HG03280 (cell line): ENCODE measurements around the gene KCNAB2.

ENCODE experiments used
- ATAC-seq: cut with Tn5 transposase; IDR thresholded peaks from one replicate; pipeline ENCODE4 v1.9.1; 2021; ENCODE audit warnings: mild to moderate bottlenecking, moderate library complexity; ENCODE audit not compliant: unreplicated experiment

Gene KCNAB2

DNA sequence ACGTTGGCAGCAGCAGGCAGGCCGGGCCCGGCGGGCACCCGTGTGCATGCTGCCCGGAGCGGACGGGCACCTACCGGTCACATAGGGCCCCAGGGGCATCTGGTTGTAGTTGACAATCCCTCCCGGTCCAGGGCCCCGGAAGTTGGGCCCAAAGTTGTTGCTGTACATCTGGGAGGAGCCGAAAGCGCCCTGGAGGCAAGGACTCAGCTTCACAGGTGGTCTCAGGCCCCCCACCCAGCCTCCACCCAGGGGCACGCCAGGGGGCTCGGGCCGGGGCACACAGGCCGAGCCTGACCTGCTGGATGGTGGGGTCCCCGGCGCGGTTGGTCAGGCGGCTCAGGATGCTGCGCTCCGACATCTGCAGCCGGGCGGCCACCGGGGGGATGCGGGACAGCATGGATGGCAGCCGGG, 60.6 kb downstream of the KCNAB2 start:
- no peak for ATAC-seq

DNA sequence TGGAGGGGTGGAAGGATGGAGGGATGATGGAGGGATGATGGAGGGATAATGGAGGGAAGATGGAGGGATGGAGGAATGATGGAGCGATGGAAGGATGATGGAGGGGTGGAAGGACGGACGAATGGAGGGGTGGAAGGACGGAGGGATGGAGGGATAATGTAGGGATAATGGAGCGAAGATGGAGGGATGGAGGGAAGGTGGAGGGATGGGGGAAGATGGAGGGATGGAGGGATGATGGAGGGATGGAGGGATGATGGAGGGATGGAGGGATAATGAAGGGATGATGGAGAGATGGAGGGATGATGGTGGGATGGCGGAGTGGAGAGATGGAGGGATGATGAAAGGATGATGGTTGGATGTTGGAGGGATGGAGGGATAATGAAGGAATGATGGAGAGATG, 61.3 kb downstream of the KCNAB2 start:
- ATAC-seq = no peak

GRCh38 chr1:6107409-6108356, 62.0 kb downstream of the KCNAB2 start:
- no peak for ATAC-seq

GRCh38 chr1:6108476-6108875, 62.8 kb downstream of the KCNAB2 start:
- no peak for ATAC-seq

DNA sequence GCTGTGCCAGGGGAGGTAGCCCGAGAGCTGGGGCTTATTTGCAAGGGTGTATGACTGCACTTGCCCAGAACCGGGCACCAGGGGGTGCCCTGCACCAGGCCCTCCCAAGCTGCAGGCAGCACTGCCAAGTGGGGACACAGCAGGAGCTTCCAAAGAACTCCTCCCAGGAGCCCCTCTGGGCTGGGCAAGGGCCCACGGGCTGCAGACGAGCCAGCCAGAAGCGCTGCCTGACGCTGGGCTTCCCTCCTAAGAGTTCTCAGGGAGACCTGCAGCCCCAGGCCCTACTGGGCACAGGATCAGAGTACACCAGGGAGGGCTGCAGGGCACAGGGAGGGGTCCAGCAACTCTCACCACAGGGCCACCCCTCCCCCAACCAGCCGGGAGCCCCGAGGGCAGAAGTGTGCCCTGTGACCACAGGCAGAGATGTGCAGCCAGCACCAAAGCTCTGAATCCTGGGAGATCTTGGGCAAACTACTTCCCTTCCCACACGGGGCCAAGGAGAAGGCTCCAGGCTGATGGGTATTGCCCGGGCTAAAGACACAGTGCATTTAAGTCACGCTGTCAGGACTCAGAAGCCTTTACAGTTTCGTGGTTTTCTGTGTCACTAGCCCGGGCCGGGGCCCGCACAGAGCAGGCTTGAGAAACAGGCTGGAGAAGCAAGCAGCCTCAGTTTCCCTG, 63.4 kb downstream of the KCNAB2 start:
- ATAC-seq = no peak

DNA sequence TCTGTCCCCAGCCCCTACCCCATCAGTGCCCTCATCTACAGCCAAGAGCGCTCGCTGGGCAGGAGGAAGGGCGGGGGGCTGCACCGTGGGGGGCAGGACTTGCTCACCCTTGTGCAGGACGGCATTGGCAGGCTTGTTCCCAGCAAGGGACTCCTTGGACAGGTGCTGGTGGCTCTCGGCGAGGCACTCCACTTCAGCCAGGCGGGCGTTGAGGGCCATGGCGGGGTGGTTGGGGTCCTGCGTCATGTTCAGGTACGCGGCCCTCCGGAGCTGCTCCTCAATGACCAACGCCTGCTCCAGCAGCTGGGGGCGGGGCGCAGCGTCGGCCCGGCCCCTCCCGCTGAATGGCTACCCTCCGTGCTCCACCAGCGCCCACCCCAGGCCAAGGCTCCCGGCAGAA, 64.0 kb downstream of the KCNAB2 start:
- ATAC-seq = no peak

DNA sequence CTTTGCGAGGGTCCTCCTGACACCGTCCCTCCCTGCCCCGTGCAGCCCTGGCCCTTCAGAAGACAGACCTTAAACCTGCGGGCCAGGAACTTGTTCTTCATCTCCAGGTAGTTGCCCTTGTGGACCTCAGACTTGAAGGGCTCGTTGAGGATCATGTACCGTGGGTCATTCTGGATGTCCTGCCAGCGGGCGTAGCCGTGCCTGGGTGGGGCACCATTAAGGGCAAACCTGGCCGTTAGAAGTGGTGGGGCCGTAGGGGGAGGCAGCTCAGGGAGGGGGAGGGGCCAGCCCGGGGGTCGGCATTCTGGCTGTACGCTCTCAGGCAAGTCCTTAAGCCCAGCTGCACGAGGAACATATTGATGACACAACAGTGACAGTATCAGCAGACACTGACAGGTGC, 64.6 kb downstream of the KCNAB2 start:
- no peak for ATAC-seq

DNA sequence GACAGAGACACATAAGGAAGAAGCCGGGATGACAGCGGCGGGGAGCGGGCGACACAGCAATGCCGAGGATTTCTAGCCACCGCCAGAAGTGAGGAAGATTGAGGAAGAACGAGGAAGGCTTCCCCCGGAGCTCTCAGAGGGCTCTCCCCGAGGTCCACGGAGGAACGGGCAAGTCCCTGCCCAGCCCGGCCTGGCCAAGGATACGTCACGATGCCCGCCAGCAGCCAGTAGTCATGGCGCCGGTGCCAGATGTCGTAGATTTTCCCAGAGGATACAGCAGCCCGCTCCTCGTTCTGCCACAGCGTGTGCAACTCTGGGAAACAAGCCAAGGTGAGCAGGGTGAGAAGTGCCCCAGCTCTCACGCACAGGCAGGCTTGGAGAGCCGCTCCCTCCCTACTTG, 65.9 kb downstream of the KCNAB2 start:
- ATAC-seq = no peak

DNA sequence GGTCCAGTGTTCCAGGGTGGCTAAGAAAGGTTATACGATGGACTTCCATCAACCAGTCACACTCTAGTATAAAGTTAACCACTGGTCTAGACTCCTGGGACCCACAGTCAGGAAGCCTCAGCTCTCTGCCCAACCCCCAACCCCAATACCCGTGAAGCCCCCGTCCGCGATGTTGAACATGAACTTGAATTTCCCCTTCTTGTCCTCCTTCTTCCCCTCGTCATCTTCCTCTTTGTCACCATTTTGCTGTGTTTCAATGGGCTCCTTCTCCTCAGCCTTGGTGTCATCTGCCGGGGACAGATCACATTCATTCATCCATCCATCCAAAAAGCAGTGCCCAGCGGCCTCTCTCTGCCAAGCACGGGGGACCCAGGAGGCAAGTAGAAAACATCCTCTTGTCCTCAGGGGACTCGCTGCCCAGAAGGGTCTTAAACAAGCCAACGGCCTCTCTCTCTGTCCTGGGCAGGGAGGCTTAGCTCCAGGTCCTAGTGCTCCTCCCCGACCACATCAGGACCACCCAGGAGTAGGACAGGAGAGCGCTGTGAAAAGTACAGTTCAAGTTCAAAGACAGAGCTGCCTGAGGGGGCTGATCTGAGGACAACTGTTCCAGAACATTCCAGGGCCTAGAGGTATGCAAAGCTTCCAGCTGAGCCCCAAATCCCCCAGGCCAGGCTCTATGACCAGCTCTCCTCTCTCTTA, 66.5 kb downstream of the KCNAB2 start:
- no peak for ATAC-seq

GRCh38 chr1:6112690-6113005, 67.0 kb downstream of the KCNAB2 start:
- no peak for ATAC-seq

- no peak for ATAC-seq
Measured at GRCh38 chr1:6113116-6113515, 67.4 kb downstream of the KCNAB2 start.

- no peak for ATAC-seq
Measured at GRCh38 chr1:6113745-6114144, 68.1 kb downstream of the KCNAB2 start.

GRCh38 chr1:6116137-6116536, 70.4 kb downstream of the KCNAB2 start:
- ATAC-seq = no peak

- ATAC-seq = no peak
Measured at GRCh38 chr1:6117064-6117463, 71.4 kb downstream of the KCNAB2 start.

DNA sequence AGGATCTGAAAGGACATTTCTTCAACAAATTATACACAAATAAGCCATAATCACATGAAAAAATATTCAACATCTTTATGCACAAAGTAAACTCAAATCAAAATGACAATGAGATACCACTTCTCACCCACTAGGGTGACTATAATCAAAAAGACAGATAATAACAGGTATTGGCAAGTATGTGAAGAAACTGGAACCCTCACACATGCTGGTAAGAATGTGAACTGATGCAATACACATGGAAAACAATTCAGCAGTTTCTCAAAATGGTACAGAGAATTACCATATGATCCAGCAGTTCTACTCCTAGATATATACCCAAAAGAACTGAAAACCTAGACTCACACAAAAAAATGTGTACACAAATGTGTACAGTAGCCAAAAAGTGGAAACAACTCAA, 71.9 kb downstream of the KCNAB2 start:
- no peak for ATAC-seq

- no peak for ATAC-seq
Measured at GRCh38 chr1:6118415-6118814, 72.7 kb downstream of the KCNAB2 start.

GRCh38 chr1:6121021-6121421, 75.3 kb downstream of the KCNAB2 start:
- no peak for ATAC-seq

DNA sequence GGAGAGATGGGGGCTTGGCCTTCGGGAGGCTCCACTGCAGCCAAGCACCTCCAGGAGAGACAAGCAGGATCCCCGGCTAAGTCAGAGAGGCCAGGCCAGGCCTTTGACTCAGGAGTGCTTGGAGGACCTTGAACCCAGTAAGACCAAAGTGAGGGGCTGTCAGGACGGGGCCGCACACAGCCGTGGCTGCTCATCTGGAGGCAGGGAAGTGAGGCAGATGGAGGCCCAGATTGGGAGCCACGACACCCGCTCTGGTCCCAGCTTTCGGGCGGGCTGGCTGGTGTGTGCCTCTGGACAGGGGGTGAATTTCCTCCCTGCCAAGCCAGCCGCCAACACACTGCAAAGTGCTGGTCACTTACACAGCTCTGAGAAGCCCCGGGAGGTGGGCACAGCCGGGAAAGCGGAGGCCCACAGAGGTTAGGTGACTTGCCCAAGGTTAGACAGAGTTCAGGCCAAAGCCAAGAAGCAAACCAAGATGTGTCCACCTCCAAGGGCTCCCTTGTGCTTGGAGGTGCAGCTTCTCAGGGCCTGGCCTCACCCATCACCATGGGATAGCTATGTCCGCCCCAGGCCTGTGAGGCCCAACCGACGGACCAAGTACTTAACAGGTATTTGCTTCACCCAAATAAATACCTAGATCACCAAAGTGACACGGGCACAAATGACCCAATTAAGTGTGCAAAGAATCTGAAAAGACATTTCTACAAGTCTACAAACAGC, 76.1 kb downstream of the KCNAB2 start:
- ATAC-seq = no peak

GRCh38 chr1:6123083-6123482, 77.4 kb downstream of the KCNAB2 start:
- no peak for ATAC-seq

DNA sequence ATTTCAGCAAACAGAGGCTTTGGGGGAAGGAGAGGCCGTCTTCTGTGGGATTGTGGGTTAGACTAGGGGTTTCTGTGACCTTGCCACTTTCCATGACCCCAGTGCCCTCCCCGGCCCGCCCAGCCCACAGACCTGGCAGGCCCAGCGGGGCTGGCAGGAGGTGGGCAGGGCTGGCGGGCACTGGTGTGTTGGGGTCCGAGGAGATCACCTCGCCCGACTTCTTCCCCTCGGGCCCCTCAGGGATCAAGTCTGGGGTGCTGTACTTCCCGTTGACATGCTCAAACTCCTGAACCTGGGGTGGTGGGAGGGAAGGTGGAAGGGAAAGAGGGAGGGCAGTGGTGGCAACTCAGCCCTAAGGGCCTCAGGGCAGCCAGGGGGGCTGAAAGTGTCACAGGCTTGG, 78.1 kb downstream of the KCNAB2 start:
- ATAC-seq = no peak

DNA sequence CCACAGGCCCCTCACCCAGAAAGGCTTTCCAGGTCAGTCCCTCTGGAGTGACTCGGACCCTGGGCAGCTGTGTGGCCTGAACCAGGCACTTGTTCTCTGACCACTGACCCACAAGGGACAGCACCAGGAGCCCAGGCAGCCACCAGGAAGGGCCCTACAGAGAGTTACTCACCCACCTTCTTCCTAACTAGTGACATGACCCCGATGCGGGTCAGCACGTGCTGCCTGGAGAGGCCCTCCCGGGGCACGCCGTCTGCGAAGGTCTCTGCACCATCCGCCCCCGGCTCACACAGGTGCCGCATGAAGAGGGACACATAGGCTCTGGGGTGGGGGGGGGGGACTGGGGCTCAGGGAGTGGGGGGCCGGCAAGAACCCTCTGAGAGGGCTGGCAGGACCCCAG, 78.7 kb downstream of the KCNAB2 start:
- ATAC-seq = no peak
